Trophoblast cell (in vitro differentiated cells and primary cell): Measurements from ENCODE around the gene ADCY5.

ENCODE experiments used
- DNase-seq, 2 donors: peaks; one replicate each; pipeline ENCODE4 v3.0.0-alpha.2; 2016
- H2AFZ ChIP-seq: 2 replicates; pipeline ENCODE4 v1.6.1; 2013; ENCODE audit warnings: low read length, moderate library complexity, mild to moderate bottlenecking; ENCODE audit not compliant: insufficient read depth, poor library complexity
- H2AK5ac ChIP-seq: 2 replicates; pipeline ENCODE4 v1.6.1; 2013; ENCODE audit warnings: mild to moderate bottlenecking, low read length
- H2BK120ac ChIP-seq: 2 replicates; pipeline ENCODE4 v1.6.1; 2013; ENCODE audit warnings: low read length, mild to moderate bottlenecking, moderate library complexity; ENCODE audit not compliant: insufficient read depth, poor library complexity
- H2BK12ac ChIP-seq: 2 replicates; pipeline ENCODE4 v1.6.1; 2013; ENCODE audit warnings: mild to moderate bottlenecking, low read length, moderate library complexity
- H2BK5ac ChIP-seq: 2 replicates; pipeline ENCODE4 v1.6.1; 2013; ENCODE audit warnings: low read length, low read depth, moderate library complexity, mild to moderate bottlenecking; ENCODE audit not compliant: poor library complexity
- H3K14ac ChIP-seq: 2 replicates; pipeline ENCODE4 v1.6.1; 2013; ENCODE audit warnings: mild to moderate bottlenecking, low read length
- H3K18ac ChIP-seq: 2 replicates; pipeline ENCODE4 v1.6.1; 2013; ENCODE audit warnings: mild to moderate bottlenecking, low read length
- H3K23ac ChIP-seq: 2 replicates; pipeline ENCODE4 v1.6.1; 2013; ENCODE audit warnings: low read length
- H3K27ac ChIP-seq: 2 replicates; pipeline ENCODE4 v1.5.1; 2013; ENCODE audit warnings: low read depth, mild to moderate bottlenecking, inconsistent platforms, low read length, moderate library complexity
- H3K27me3 ChIP-seq: 2 replicates; pipeline ENCODE4 v1.6.1; 2013; ENCODE audit warnings: inconsistent platforms, mild to moderate bottlenecking, low read length, moderate library complexity; ENCODE audit not compliant: insufficient read depth
- H3K36me3 ChIP-seq, 2 experiments: 1 replicate in 1 of 2; 2 replicates in 1 of 2; pipeline ENCODE4 v1.6.1; 2013; ENCODE audit warnings: low read length in 2 of 2, mild to moderate bottlenecking in 2 of 2, moderate library complexity in 1 of 2; ENCODE audit not compliant: insufficient read depth in 2 of 2, control insufficient read depth in 1 of 2
- H3K4ac ChIP-seq: 2 replicates; pipeline ENCODE4 v1.6.1; 2013; ENCODE audit warnings: low read depth, mild to moderate bottlenecking, low read length, moderate library complexity
- H3K4me1 ChIP-seq, 2 experiments: 1 replicate in 1 of 2; 2 replicates in 1 of 2; pipeline ENCODE4 v1.6.1; 2013; ENCODE audit warnings: low read length in 2 of 2, mild to moderate bottlenecking in 2 of 2, moderate library complexity in 1 of 2; ENCODE audit not compliant: insufficient read depth in 2 of 2, control insufficient read depth in 1 of 2
- H3K4me2 ChIP-seq: 2 replicates; pipeline ENCODE4 v1.6.1; 2013; ENCODE audit warnings: inconsistent platforms, mild to moderate bottlenecking, low read length, moderate library complexity
- H3K4me3 ChIP-seq: 2 replicates; pipeline ENCODE4 v1.5.1; 2013; ENCODE audit warnings: mild to moderate bottlenecking, low read depth, low read length, inconsistent platforms
- H3K79me1 ChIP-seq: one replicate; pipeline ENCODE4 v1.6.1; 2013; ENCODE audit warnings: low read length
- H3K79me2 ChIP-seq: 2 replicates; pipeline ENCODE4 v1.6.1; 2013; ENCODE audit warnings: low read length, mild to moderate bottlenecking; ENCODE audit not compliant: control insufficient read depth, insufficient read depth, poor library complexity
- H3K9ac ChIP-seq: 2 replicates; pipeline ENCODE4 v1.6.1; 2013; ENCODE audit warnings: mild to moderate bottlenecking, low read length
- H3K9me3 ChIP-seq: 2 replicates; pipeline ENCODE4 v1.6.1; 2013; ENCODE audit warnings: low read depth, mild to moderate bottlenecking, control low read depth, inconsistent platforms, low read length; ENCODE audit not compliant: insufficient read depth
- H4K12ac ChIP-seq: 2 replicates; pipeline ENCODE4 v1.6.1; 2013; ENCODE audit warnings: low read depth, mild to moderate bottlenecking, low read length, moderate library complexity
- H4K8ac ChIP-seq: 2 replicates; pipeline ENCODE4 v1.6.1; 2013; ENCODE audit warnings: low read depth, mild to moderate bottlenecking, low read length, moderate library complexity
- H4K91ac ChIP-seq: one replicate; pipeline ENCODE4 v1.6.1; 2013; ENCODE audit warnings: low read depth, mild to moderate bottlenecking, low read length, moderate library complexity
- WGBS: extraction: QIAGEN DNeasy Blood & Tissue Kit; methylation state at CpG from one replicate; pipeline ENCODE4 v1.1.7; 2013; ENCODE audit warnings: missing lambda C conversion rate; ENCODE audit not compliant: insufficient read length, insufficient coverage; ENCODE audit errors: extremely low coverage; 5-methylcytosine and 5-hydroxymethylcytosine counted together

The ADCY5 gene

GRCh38 chr3:123380261-123380660 is 68.6 kb downstream of the ADCY5 start:
- no peaks in the 10 kb centered on the region for H3K9me3 ChIP-seq
- peak overlapping the region; percentile 27 for H3K4me3 ChIP-seq
- H2AFZ ChIP-seq: no peak overlapping the region
- H2BK120ac ChIP-seq: no peak overlapping the region
- H3K14ac ChIP-seq: no peak overlapping the region
- H3K27me3 ChIP-seq: no peaks in the 10 kb centered on the region
- no peak overlapping the region for H3K4ac ChIP-seq
- H4K91ac ChIP-seq: no peak overlapping the region
- no peak overlapping the region for H2BK12ac ChIP-seq
- H4K12ac ChIP-seq: no peak overlapping the region
- H4K8ac ChIP-seq: no peak overlapping the region
- no peak overlapping the region for H2AK5ac ChIP-seq
- no peak overlapping the region for H3K4me2 ChIP-seq
- H3K23ac ChIP-seq: no peak overlapping the region
- WGBS: no CpG with 5 or more reads among the region's 3 CpGs
- peaks cover 7 to 15% of the 10 kb centered on the region in 2 experiments for H3K4me1 ChIP-seq
- H2BK5ac ChIP-seq: no peak overlapping the region
- no peak for DNase-seq
- H3K9ac ChIP-seq: no peak overlapping the region
- no peak overlapping the region for H3K18ac ChIP-seq
- H3K79me1 ChIP-seq: no peaks in the 10 kb centered on the region
- no peaks in the 10 kb centered on the region for H3K79me2 ChIP-seq
- no peak overlapping the region for H3K27ac ChIP-seq
- H3K36me3 ChIP-seq: no peaks in the 10 kb centered on the region

DNA sequence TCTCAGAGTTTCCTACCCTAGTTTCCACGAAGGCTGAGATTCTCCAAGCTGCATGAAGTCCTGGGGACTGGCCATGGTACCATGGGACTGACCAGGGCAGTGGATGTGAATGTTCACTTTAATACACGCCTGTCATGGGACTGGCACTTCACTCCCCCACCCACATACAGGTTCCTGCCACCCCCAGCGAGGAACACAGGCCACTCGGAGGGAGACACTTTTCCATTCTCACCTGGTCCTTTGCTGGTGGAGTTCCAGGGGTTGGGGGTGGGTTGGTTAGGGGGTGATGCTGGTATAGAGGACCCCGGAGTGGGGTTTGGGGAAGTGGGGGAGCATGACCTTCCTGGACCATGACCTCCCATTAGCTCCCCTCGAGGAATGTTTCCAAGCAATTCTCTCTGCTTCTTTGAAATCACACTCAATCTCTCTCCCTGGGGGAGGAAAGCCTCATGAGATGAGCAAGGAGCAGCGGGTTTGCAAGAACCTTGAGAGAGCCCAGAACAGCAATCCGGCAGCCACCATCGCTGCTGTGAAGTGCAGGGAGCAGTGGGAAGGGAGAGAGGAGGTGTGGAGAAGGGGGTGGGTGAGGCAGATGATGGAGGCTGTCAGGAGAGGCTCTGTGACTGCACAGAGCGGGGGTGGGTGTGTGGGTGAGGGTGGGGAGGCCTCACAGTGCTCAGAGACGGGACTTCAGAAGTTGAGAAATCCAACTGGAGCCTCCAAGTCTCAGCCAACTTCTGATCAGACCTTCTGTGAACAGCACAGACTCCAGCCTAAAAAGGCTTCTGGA is 69.7 kb downstream of the ADCY5 start:
- WGBS: no CpG with 5 or more reads among the region's 11 CpGs
- no peak overlapping the region for H2AFZ ChIP-seq
- no peak overlapping the region for H2AK5ac ChIP-seq
- H2BK5ac ChIP-seq: no peak overlapping the region
- no peak overlapping the region for H3K27ac ChIP-seq
- no peak for DNase-seq
- no peak overlapping the region for H3K4me2 ChIP-seq
- H4K91ac ChIP-seq: no peak overlapping the region
- H4K8ac ChIP-seq: no peak overlapping the region
- no peak overlapping the region for H3K14ac ChIP-seq
- H3K79me1 ChIP-seq: no peaks in the 10 kb centered on the region
- H3K4ac ChIP-seq: no peak overlapping the region
- H3K4me1 ChIP-seq: peaks cover 5 to 18% of the 10 kb centered on the region in 2 experiments
- no peak overlapping the region for H3K9ac ChIP-seq
- H3K36me3 ChIP-seq: no peaks in the 10 kb centered on the region
- no peaks in the 10 kb centered on the region for H3K79me2 ChIP-seq
- no peak overlapping the region for H3K4me3 ChIP-seq
- no peaks in the 10 kb centered on the region for H3K9me3 ChIP-seq
- no peak overlapping the region for H2BK12ac ChIP-seq
- no peak overlapping the region for H3K23ac ChIP-seq
- no peak overlapping the region for H4K12ac ChIP-seq
- H3K18ac ChIP-seq: no peak overlapping the region
- H3K27me3 ChIP-seq: no peaks in the 10 kb centered on the region
- H2BK120ac ChIP-seq: no peak overlapping the region

GRCh38 chr3:123378409-123378915 is 70.4 kb downstream of the ADCY5 start:
- Histone ChIP-seq H3K4me1 (peaks cover 4 to 13% of the 10 kb centered on the region in 2 experiments), H3K23ac (no peak overlapping the region), H3K27me3 (no peaks in the 10 kb centered on the region), H3K9ac (no peak overlapping the region), H4K12ac (no peak overlapping the region), H3K36me3 (no peaks in the 10 kb centered on the region), H3K27ac (no peak overlapping the region), H3K4me2 (no peak overlapping the region), H3K79me2 (no peaks in the 10 kb centered on the region), H3K9me3 (no peaks in the 10 kb centered on the region), H3K18ac (no peak overlapping the region), H2BK5ac (no peak overlapping the region), H2AK5ac (no peak overlapping the region), H4K8ac (no peak overlapping the region), H2AFZ (no peak overlapping the region), H3K4me3 (no peak overlapping the region), H3K14ac (no peak overlapping the region), H2BK120ac (no peak overlapping the region), H2BK12ac (no peak overlapping the region), H3K4ac (no peak overlapping the region), H3K79me1 (no peaks in the 10 kb centered on the region), H4K91ac (no peak overlapping the region)
- no peak for DNase-seq
- no CpG with 5 or more reads among the region's 8 CpGs for WGBS

DNA sequence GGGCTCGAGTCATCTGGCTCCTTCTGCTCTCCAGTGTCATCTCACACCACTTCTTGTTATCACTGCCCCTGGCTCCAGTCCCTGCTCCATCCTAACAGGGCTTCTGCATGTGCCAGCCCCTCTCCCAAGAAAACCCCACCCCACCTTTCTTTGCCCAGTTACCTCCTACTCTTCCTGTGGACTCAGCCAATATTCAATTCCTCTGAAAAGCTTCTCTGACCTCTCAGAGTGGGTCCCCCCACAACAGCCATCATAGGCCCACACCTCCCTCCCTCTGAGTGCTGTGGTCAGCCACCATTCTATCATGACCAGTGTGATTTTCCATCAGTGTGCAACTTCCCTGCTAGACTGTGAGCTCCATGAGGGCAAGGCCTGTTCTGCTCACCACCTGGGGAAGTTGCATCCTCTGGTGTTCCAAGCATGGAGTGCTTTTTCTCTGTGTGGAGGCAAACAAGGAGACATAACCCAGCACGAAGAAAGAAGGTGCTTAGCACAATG is 71.6 kb downstream of the ADCY5 start:
- no CpG with 5 or more reads among the region's 2 CpGs for WGBS

More for the DNA sequence above, 71.6 kb downstream of the ADCY5 start:
- no peak overlapping the region for H2BK12ac ChIP-seq
- no peak overlapping the region for H3K4ac ChIP-seq
- no peak overlapping the region for H3K14ac ChIP-seq
- no peak overlapping the region for H2AFZ ChIP-seq
- H3K9ac ChIP-seq: no peak overlapping the region
- H4K91ac ChIP-seq: no peak overlapping the region
- no peak overlapping the region for H2BK5ac ChIP-seq
- H3K27ac ChIP-seq: no peak overlapping the region
- no peak overlapping the region for H2AK5ac ChIP-seq
- H3K23ac ChIP-seq: no peak overlapping the region
- no peak overlapping the region for H4K12ac ChIP-seq
- no peaks in the 10 kb centered on the region for H3K9me3 ChIP-seq
- no peaks in the 10 kb centered on the region for H3K27me3 ChIP-seq
- no peak overlapping the region for H3K4me3 ChIP-seq
- no peaks in the 10 kb centered on the region for H3K79me1 ChIP-seq
- peaks cover 0 to 6% of the 10 kb centered on the region in 2 experiments for H3K4me1 ChIP-seq
- no peak overlapping the region for H3K4me2 ChIP-seq
- no peaks in the 10 kb centered on the region for H3K36me3 ChIP-seq
- no peak overlapping the region for H2BK120ac ChIP-seq
- no peak overlapping the region for H4K8ac ChIP-seq
- H3K79me2 ChIP-seq: no peaks in the 10 kb centered on the region
- no peak for DNase-seq
- H3K18ac ChIP-seq: no peak overlapping the region
